H7 (cell line): ENCODE results near the gene RIPK1. TPM values are rescaled to one million over a fixed set of nuclear protein-coding genes. Genes with fewer than 3 reads are reported as not detected.
"Not testable (repeated sequence)": the region's sequence is repeated elsewhere in the genome, so short reads cannot be mapped to it uniquely, and the experiment has no call there.

Experiments used
- DNase-seq: peaks from one replicate; pipeline ENCODE4 v3.0.0; 2012
- H3K27me3 ChIP-seq: 2 replicates; pipeline ENCODE4 v1.6.0; 2011; ENCODE audit warnings: mild to moderate bottlenecking, low read length; ENCODE audit not compliant: control insufficient read depth, insufficient read depth
- H3K36me3 ChIP-seq: replicated peaks from 2 replicates; pipeline ENCODE4 v1.5.1; 2011; ENCODE audit warnings: low read length; ENCODE audit not compliant: control insufficient read depth, insufficient read depth
- H3K4me3 ChIP-seq: 2 replicates; pipeline ENCODE4 v1.5.1; 2011; ENCODE audit warnings: low read depth, mild to moderate bottlenecking, control low read depth, low read length, moderate library complexity; ENCODE audit not compliant: insufficient read depth
- total RNA-seq: library from RNA; depleted of rRNA; stranded (reverse); fragments of >200 nt; shearing (Covaris generic); gene quantifications from 2 replicates; pipeline ENCODE4 v1.2.3, GENCODE V29; 2014

RIPK1 gene
- total RNA-seq, 1 experiment from 2014 or later: 8.9 TPM

- peaks cover 14% of the 10 kb centered on the region for H3K36me3 ChIP-seq
- DNase-seq: no peak
- H3K27me3 ChIP-seq: no peaks in the 10 kb centered on the region
- H3K4me3 ChIP-seq: no peak overlapping the region
Observed at GRCh38 chr6:3124667-3125066, 56.4 kb downstream of the RIPK1 start.

- H3K4me3 ChIP-seq: no peak overlapping the region
- peaks cover 19% of the 10 kb centered on the region for H3K36me3 ChIP-seq
- H3K27me3 ChIP-seq: no peaks in the 10 kb centered on the region
- no peak for DNase-seq
Observed at GRCh38 chr6:3125815-3126214, 57.5 kb downstream of the RIPK1 start.

GRCh38 chr6:3128356-3129108 lies 60.2 kb downstream of the RIPK1 start:
- peaks cover 31% of the 10 kb centered on the region for H3K36me3 ChIP-seq
- no peak overlapping the region for H3K4me3 ChIP-seq
- no peak for DNase-seq
- no peaks in the 10 kb centered on the region for H3K27me3 ChIP-seq

- DNase-seq: no peak
- Histone ChIP-seq H3K36me3 (peaks cover 34% of the 10 kb centered on the region), H3K4me3 (no peak overlapping the region), H3K27me3 (no peaks in the 10 kb centered on the region)
Observed at GRCh38 chr6:3131695-3132094, 63.4 kb downstream of the RIPK1 start.

- H3K4me3 ChIP-seq: no peak overlapping the region
- peaks cover 35% of the 10 kb centered on the region for H3K36me3 ChIP-seq
- H3K27me3 ChIP-seq: no peaks in the 10 kb centered on the region
- peak; percentile 60 for DNase-seq
Observed at GRCh38 chr6:3133515-3133914, 65.2 kb downstream of the RIPK1 start.

GRCh38 chr6:3135668-3136291 lies 67.5 kb downstream of the RIPK1 start:
- Histone ChIP-seq H3K36me3 (peaks cover 41% of the 10 kb centered on the region), H3K4me3 (no peak overlapping the region), H3K27me3 (no peaks in the 10 kb centered on the region)
- DNase-seq: no peak

- no peak for DNase-seq
- no peaks in the 10 kb centered on the region for H3K27me3 ChIP-seq
- H3K36me3 ChIP-seq: peaks cover 37% of the 10 kb centered on the region
- H3K4me3 ChIP-seq: no peak overlapping the region
Observed at GRCh38 chr6:3136292-3137011, 68.2 kb downstream of the RIPK1 start.

GRCh38 chr6:3137057-3137777 lies 68.9 kb downstream of the RIPK1 start:
- no peak for DNase-seq
- Histone ChIP-seq H3K36me3 (peaks cover 32% of the 10 kb centered on the region), H3K27me3 (no peaks in the 10 kb centered on the region), H3K4me3 (no peak overlapping the region)

GRCh38 chr6:3137873-3138272 lies 69.6 kb downstream of the RIPK1 start:
- H3K27me3 ChIP-seq, H3K4me3 ChIP-seq, DNase-seq: not testable (repeated sequence)
- peaks cover 33% of the 10 kb centered on the region for H3K36me3 ChIP-seq

- no peak for DNase-seq
- Histone ChIP-seq H3K36me3 (peaks cover 31% of the 10 kb centered on the region), H3K4me3 (no peak overlapping the region), H3K27me3 (no peaks in the 10 kb centered on the region)
Observed at GRCh38 chr6:3138341-3138740, 70.0 kb downstream of the RIPK1 start.

GRCh38 chr6:3139090-3139903 lies 71.0 kb downstream of the RIPK1 start:
- no peaks in the 10 kb centered on the region for H3K27me3 ChIP-seq
- no peak for DNase-seq
- peaks cover 30% of the 10 kb centered on the region for H3K36me3 ChIP-seq
- H3K4me3 ChIP-seq: no peak overlapping the region

GRCh38 chr6:3140201-3140600 lies 71.9 kb downstream of the RIPK1 start:
- Histone ChIP-seq H3K27me3 (no peaks in the 10 kb centered on the region), H3K4me3 (no peak overlapping the region), H3K36me3 (peaks cover 30% of the 10 kb centered on the region)
- no peak for DNase-seq

- Histone ChIP-seq H3K27me3 (no peaks in the 10 kb centered on the region), H3K4me3 (no peak overlapping the region), H3K36me3 (peaks cover 23% of the 10 kb centered on the region)
- no peak for DNase-seq
Observed at GRCh38 chr6:3142536-3142935, 74.2 kb downstream of the RIPK1 start.

GRCh38 chr6:3143158-3143557 lies 74.9 kb downstream of the RIPK1 start:
- DNase-seq: no peak
- no peak overlapping the region for H3K4me3 ChIP-seq
- no peaks in the 10 kb centered on the region for H3K27me3 ChIP-seq
- H3K36me3 ChIP-seq: peaks cover 28% of the 10 kb centered on the region
